Stomach (tissue), 4 donors: ENCODE results near the gene FCGR2B.
"Not testable (repeated sequence)": the region's sequence is repeated elsewhere in the genome, so short reads cannot be mapped to it uniquely, and the experiment has no call there.

Experiments used
- POLR2A ChIP-seq, 4 donors: fragments of 450-650 bp; IDR thresholded peaks; one replicate each; pipeline ENCODE4 v1.6.1; 2016; ENCODE audit warnings: antibody characterized with exemption in 4 of 4, control low read depth in 2 of 4, mild to moderate bottlenecking in 1 of 4, moderate library complexity in 1 of 4
- POLR2AphosphoS5 ChIP-seq, 3 donors: sonication (generic); formaldehyde crosslinking; IDR thresholded peaks; one replicate each; pipeline ENCODE4 v1.6.1; 2016; ENCODE audit warnings: antibody characterized with exemption in 3 of 3
- TF ChIP-seq, protein P1 (sequence below), 7 experiments: fragments of 450-650 bp in 4 of 7; fragments of 200-600 bp in 3 of 7; sonication (generic) in 3 of 7; IDR thresholded peaks; one replicate each; pipeline ENCODE4 v1.5.1; 2016 to 2019; ENCODE audit warnings: antibody characterized with exemption in 7 of 7, control low read depth in 2 of 7, mild to moderate bottlenecking in 1 of 7

DNA sequence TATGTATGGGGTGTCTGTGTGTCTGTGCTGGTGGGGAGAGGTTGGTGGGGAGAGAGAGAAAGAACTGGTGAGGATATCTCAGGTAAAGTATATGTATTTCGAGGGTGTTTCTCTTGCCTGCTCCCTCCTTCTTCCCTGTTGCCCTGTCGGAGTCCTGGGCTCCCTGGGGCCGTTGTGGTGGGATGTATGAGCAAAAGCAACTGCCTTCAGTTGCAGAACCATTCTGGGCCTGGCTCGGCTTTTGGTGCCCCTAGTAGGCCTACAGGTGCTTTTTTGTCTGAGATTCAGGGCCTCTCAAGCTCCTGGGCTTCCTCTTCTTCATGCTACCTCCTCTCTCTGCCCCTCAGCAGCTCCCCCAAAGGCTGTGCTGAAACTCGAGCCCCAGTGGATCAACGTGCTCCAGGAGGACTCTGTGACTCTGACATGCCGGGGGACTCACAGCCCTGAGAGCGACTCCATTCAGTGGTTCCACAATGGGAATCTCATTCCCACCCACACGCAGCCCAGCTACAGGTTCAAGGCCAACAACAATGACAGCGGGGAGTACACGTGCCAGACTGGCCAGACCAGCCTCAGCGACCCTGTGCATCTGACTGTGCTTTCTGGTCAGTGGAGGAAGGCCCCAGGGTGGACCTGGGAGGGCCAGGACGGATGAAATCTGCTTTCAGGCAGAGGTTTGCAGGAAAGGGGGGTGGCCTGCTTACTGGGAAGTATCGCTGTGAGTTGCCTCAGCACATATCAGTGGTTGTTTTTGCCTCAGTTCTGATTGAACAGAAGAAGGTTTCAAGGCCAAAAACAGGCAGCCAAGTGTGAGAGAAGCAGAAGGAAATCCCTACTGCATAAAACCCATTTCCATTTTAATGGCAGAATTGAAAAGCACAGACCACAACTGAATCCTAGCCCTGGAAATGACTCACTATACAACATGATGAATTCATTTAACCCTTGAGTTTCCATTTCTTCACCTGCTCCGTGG lies 8.4 kb downstream of the FCGR2B start:
- TF ChIP-seq, protein P1, sequence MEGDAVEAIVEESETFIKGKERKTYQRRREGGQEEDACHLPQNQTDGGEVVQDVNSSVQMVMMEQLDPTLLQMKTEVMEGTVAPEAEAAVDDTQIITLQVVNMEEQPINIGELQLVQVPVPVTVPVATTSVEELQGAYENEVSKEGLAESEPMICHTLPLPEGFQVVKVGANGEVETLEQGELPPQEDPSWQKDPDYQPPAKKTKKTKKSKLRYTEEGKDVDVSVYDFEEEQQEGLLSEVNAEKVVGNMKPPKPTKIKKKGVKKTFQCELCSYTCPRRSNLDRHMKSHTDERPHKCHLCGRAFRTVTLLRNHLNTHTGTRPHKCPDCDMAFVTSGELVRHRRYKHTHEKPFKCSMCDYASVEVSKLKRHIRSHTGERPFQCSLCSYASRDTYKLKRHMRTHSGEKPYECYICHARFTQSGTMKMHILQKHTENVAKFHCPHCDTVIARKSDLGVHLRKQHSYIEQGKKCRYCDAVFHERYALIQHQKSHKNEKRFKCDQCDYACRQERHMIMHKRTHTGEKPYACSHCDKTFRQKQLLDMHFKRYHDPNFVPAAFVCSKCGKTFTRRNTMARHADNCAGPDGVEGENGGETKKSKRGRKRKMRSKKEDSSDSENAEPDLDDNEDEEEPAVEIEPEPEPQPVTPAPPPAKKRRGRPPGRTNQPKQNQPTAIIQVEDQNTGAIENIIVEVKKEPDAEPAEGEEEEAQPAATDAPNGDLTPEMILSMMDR (IDR thresholded peaks at IDR 0.05), result not testable (repeated sequence)
- not testable (repeated sequence) for TF ChIP-seq POLR2A, POLR2AphosphoS5 (IDR thresholded peaks at IDR 0.05)
